GM21786 (cell line): ENCODE data around the gene PRAMEF5.
"Not testable (repeated sequence)": the region's sequence is repeated elsewhere in the genome, so short reads cannot be mapped to it uniquely, and the experiment has no call there.

ENCODE experiments used
- ATAC-seq: cut with Tn5 transposase; IDR thresholded peaks from one replicate; pipeline ENCODE4 v1.9.1; 2021; ENCODE audit not compliant: unreplicated experiment

Gene PRAMEF5

GRCh38 chr1:13265124-13265523, 11.1 kb downstream of the PRAMEF5 start:
- not testable (repeated sequence) for ATAC-seq

GRCh38 chr1:13277016-13277415, 23.0 kb downstream of the PRAMEF5 start:
- ATAC-seq, result not testable (repeated sequence)

GRCh38 chr1:13279617-13280016, 25.6 kb downstream of the PRAMEF5 start:
- not testable (repeated sequence) for ATAC-seq

GRCh38 chr1:13285037-13285436, 31.0 kb downstream of the PRAMEF5 start, which contains the start of gene PRAMEF8:
TSS of gene PRAMEF8 (minus strand) at chr1:13285137. CDS start at chr1:13284091, 1,046 bp downstream.
- ATAC-seq, result not testable (repeated sequence)

GRCh38 chr1:13289030-13289429, 35.0 kb downstream of the PRAMEF5 start:
- not testable (repeated sequence) for ATAC-seq

- not testable (repeated sequence) for ATAC-seq
Observed at GRCh38 chr1:13297216-13297931, 43.4 kb downstream of the PRAMEF5 start.

- ATAC-seq, result not testable (repeated sequence)
Observed at GRCh38 chr1:13298699-13299098, 44.7 kb downstream of the PRAMEF5 start.

- ATAC-seq, result not testable (repeated sequence)
Observed at GRCh38 chr1:13302197-13302596, 48.2 kb downstream of the PRAMEF5 start.

GRCh38 chr1:13303239-13303638, 49.2 kb downstream of the PRAMEF5 start, which contains the start of gene PRAMEF33:
TSS of gene PRAMEF33 (plus strand) at chr1:13303539. CDS start at chr1:13305955, 2,416 bp downstream.
- not testable (repeated sequence) for ATAC-seq
